Caco-2 (cell line): ENCODE data around the gene DNAAF9. TPM values are rescaled to one million over a fixed set of nuclear protein-coding genes. Genes with fewer than 3 reads are reported as not detected.

Source experiments
- BruUV-seq: library from RNA; stranded (reverse); fragments of 400-500 nt; replicated peaks from 2 replicates; lab custom pipeline; 2021; lab: Mats Ljungman, UMichigan
- CTCF ChIA-PET: fragments of 300-600 bp; sonication (Branson Sonifier 250); formaldehyde crosslinking; loops from one replicate; lab custom pipeline; 2022; ENCODE audit warnings: antibody characterized with exemption; lab: Charles Lee
- POLR2A ChIA-PET: fragments of 300-600 bp; sonication (Branson Sonifier 250); formaldehyde crosslinking; loops from one replicate; lab custom pipeline; 2022; ENCODE audit warnings: antibody characterized with exemption; lab: Charles Lee
- DNase-seq, 2 experiments: peaks; one replicate each; pipeline versions ENCODE4 v3.0.0 to v3.0.0-alpha.2; 2020 to 2022
- H3K27me3 ChIP-seq: replicated peaks from 2 replicates; pipeline ENCODE4 v1.6.0; 2011; ENCODE audit warnings: low read length; ENCODE audit not compliant: control insufficient read depth, insufficient read depth
- H3K36me3 ChIP-seq: 2 replicates; pipeline ENCODE4 v1.5.1; 2011; ENCODE audit warnings: low read length; ENCODE audit not compliant: control insufficient read depth, insufficient read depth
- H3K4me1 ChIP-seq: fragments of 250-450 bp; sonication (Bioruptor Pico); 2 replicates; pipeline ENCODE4 v1.5.1; 2020; ENCODE audit warnings: mild to moderate bottlenecking
- H3K4me3 ChIP-seq: 2 replicates; pipeline ENCODE4 v1.5.1; 2011; ENCODE audit warnings: low read depth, mild to moderate bottlenecking, control low read depth, low read length
- H3K9me3 ChIP-seq: fragments of 250-450 bp; sonication (Bioruptor Pico); 2 replicates; pipeline ENCODE4 v1.5.1; 2020; ENCODE audit warnings: mild to moderate bottlenecking, moderate library complexity
- H3K27ac Mint-ChIP-seq: one replicate; pipeline ENCODE4 v1.8.0; 2022; ENCODE audit warnings: mixed read lengths; ENCODE audit not compliant: unreplicated experiment
- H3K27me3 Mint-ChIP-seq: one replicate; pipeline ENCODE4 v1.8.0; 2022; ENCODE audit warnings: mixed read lengths; ENCODE audit not compliant: insufficient read depth, unreplicated experiment
- H3K36me3 Mint-ChIP-seq: one replicate; pipeline ENCODE4 v1.8.0; 2022; ENCODE audit warnings: mild to moderate bottlenecking, mixed read lengths; ENCODE audit not compliant: insufficient read depth, unreplicated experiment
- H3K4me1 Mint-ChIP-seq: one replicate; pipeline ENCODE4 v1.8.0; 2022; ENCODE audit warnings: low read depth, mixed read lengths; ENCODE audit not compliant: unreplicated experiment
- H3K4me3 Mint-ChIP-seq: one replicate; pipeline ENCODE4 v1.8.0; 2022; ENCODE audit warnings: mild to moderate bottlenecking, moderate library complexity, mixed read lengths; ENCODE audit not compliant: unreplicated experiment
- H3K9me3 Mint-ChIP-seq: one replicate; pipeline ENCODE4 v1.8.0; 2022; ENCODE audit warnings: mixed read lengths; ENCODE audit not compliant: unreplicated experiment
- CTCF ChIP-seq, 2 experiments: fragments of 200-600 bp in 1 of 2; IDR thresholded peaks; 1 replicate in 1 of 2; 2 replicates in 1 of 2; pipeline versions ENCODE4 v1.5.1 to v1.8.0; 2011 to 2022; ENCODE audit warnings: antibody characterized with exemption in 1 of 2, control low read depth in 1 of 2, inconsistent platforms in 1 of 2, low read depth in 1 of 2, low read length in 1 of 2, mild to moderate bottlenecking in 1 of 2, moderate library complexity in 1 of 2; ENCODE audit not compliant: insufficient read depth in 1 of 2, severe bottlenecking in 1 of 2, unreplicated experiment in 1 of 2
- intact Hi-C: fragments of 100-400 bp; cut with micrococcal nuclease; formaldehyde crosslinking; loops from one replicate; pipeline ENCODE4 v1.10.0; 2022; ENCODE audit not compliant: unreplicated experiment
- total RNA-seq: library from RNA; stranded (reverse); gene quantifications from 2 replicates; pipeline ENCODE4 v1.2.3, GENCODE V29; 2022

The DNAAF9 gene
- total RNA-seq, 1 experiment from 2014 or later, result not detected

DNA sequence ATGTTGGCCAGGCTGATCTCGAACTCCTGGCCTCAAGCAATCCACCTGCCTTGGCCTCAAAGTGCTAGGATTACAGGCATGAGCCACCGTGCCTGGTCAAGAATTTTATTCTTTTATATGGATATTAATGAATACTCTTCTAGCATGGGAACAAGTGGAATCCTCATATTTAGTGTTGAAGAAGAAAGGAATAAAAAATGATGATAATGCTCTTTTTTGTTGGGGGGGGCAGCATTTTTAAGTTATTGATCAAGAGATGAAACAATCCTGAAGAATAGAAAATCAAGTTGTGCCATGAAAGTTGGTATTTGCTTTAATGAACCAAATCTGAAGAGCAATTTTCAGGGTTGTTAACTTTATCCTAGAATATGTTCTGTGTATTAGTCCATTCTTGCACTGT, 6.7 kb upstream of the DNAAF9 start:
- Mint-ChIP-seq H3K36me3 (no peaks in the 10 kb centered on the region), H3K27me3 (peaks cover 5% of the 10 kb centered on the region), H3K9me3 (no peaks in the 10 kb centered on the region), H3K27ac (no peak overlapping the region), H3K4me3 (no peak overlapping the region), H3K4me1 (no peaks in the 10 kb centered on the region)
- H3K27me3 ChIP-seq, result no peaks in the 10 kb centered on the region
- no peaks in the 10 kb centered on the region for H3K9me3 ChIP-seq
- no peak for TF ChIP-seq CTCF (IDR thresholded peaks at IDR 0.05; ENCODE audit: insufficient read depth in 1 of 2, low read depth in 1 of 2, low read length in 1 of 2, severe bottlenecking in 1 of 2, unreplicated experiment in 1 of 2)
- ChIA-PET CTCF (no interaction called here), POLR2A (no interaction called here)
- H3K4me1 ChIP-seq, result no peaks in the 10 kb centered on the region
- no peak overlapping the region for H3K4me3 ChIP-seq
- intact Hi-C loops, result no loop called here
- BruUV-seq, result no TSS peak
- no peak for DNase-seq
- no peaks in the 10 kb centered on the region for H3K36me3 ChIP-seq

- Mint-ChIP-seq H3K4me3 (no peak overlapping the region), H3K9me3 (no peaks in the 10 kb centered on the region), H3K4me1 (no peaks in the 10 kb centered on the region), H3K27me3 (peaks cover 5% of the 10 kb centered on the region), H3K27ac (no peak overlapping the region), H3K36me3 (no peaks in the 10 kb centered on the region)
- Histone ChIP-seq H3K9me3 (no peaks in the 10 kb centered on the region), H3K4me3 (no peak overlapping the region), H3K27me3 (no peaks in the 10 kb centered on the region), H3K36me3 (no peaks in the 10 kb centered on the region), H3K4me1 (no peaks in the 10 kb centered on the region)
- DNase-seq, result no peak
- no TSS peak for BruUV-seq
- intact Hi-C loops, result no loop called here
- POLR2A ChIA-PET, result no interaction called here
- TF ChIP-seq CTCF (IDR thresholded peaks at IDR 0.05; ENCODE audit: insufficient read depth in 1 of 2, low read depth in 1 of 2, low read length in 1 of 2, severe bottlenecking in 1 of 2, unreplicated experiment in 1 of 2), result no peak
- CTCF ChIA-PET, result no interaction called here
Observed at GRCh38 chr20:3413393-3413889, 6.0 kb upstream of the DNAAF9 start.

DNA sequence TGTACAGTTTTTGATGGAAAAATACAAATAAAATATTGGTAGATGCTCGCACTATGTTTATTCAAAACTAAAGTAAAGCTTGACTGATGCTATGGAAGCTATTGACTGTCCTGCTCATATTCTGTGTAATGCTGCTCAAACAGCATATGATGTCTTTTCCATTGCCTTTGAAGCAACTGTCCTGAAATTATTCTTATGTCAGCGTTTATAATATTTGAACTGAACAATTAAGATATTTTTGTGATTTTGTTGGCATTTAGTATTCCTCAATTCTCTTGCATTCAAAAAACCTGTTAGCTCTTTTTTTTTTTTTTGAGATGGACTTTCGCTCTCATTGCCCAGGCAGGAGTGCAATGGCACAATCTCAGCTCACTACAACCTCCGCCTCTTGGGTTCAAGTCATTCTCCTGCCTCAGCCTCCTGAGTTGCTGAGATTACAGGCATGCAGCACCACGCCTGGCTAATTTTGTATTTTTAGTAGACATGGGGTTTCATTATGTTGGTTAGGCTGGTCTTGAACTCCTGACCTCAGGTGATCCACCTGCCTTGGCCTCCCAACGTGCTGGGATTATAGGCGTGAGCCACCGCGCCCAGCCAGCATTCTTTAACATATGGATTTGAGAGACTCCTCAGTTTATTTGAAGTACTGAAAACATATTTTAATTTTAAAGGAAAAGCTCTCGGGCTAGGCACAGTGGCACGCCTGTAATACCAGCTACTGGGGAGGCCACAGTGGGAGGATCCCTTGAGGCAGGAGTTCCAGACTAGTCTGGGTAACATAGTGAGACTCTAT, 5.3 kb upstream of the DNAAF9 start:
- Histone ChIP-seq H3K9me3 (no peaks in the 10 kb centered on the region), H3K4me1 (no peaks in the 10 kb centered on the region), H3K36me3 (no peaks in the 10 kb centered on the region), H3K27me3 (no peaks in the 10 kb centered on the region), H3K4me3 (no peak overlapping the region)
- TF ChIP-seq CTCF (IDR thresholded peaks at IDR 0.05; ENCODE audit: insufficient read depth in 1 of 2, low read depth in 1 of 2, low read length in 1 of 2, severe bottlenecking in 1 of 2, unreplicated experiment in 1 of 2), result no peak
- no peak overlapping the region for H3K27ac Mint-ChIP-seq
- H3K4me3 Mint-ChIP-seq, result no peak overlapping the region
- ChIA-PET POLR2A (no interaction called here), CTCF (no interaction called here)
- no peaks in the 10 kb centered on the region for H3K9me3 Mint-ChIP-seq
- H3K4me1 Mint-ChIP-seq, result no peaks in the 10 kb centered on the region
- peaks cover 2% of the 10 kb centered on the region for H3K27me3 Mint-ChIP-seq
- no TSS peak for BruUV-seq
- intact Hi-C loops, result no loop called here
- DNase-seq, result no peak
- H3K36me3 Mint-ChIP-seq, result no peaks in the 10 kb centered on the region
